GM21447 (cell line): ENCODE data around the gene TRIM41.
"Not testable (repeated sequence)": the region's sequence is repeated elsewhere in the genome, so short reads cannot be mapped to it uniquely, and the experiment has no call there.

Source experiments
- ATAC-seq: cut with Tn5 transposase; IDR thresholded peaks from one replicate; pipeline ENCODE4 v1.9.1; 2021; ENCODE audit not compliant: unreplicated experiment

TRIM41 gene

DNA sequence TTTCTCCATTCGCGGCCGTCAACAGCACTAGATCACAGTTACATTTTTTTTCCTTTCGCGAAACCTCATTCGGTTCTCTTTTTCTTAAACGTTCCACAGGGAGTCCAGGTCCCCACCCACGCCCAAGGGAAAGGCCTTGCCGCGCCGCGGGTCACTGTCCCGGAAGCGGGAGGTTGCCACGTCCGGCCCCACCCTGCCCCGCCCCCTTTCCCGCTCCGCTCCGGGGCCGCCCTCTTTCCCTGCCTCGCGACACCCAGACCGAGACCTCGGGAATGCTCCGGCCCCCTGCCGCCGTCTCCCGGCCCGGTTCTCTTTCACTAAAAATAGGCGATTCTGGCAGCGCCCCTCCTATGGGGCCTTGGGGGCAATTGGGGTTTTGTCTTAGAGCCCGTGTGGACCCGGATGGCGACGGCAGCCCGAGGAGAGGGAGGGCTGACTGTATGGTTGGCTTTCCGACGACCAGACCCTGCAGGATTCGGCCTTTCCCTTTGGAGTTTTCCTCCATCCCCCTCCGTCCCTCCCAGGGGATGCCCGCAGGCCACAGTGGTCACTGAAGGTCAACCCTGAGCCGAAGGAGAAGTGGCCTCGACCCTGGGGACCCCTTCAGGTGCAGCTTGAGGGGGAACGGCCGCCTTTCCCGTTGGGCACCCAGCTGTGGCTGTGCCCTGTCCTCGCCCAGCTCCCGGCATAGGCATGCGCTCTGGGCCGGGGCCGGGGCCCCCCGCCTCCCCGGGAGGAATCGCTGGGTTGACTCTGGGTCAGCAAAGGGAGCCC lies 23.4 kb downstream of the TRIM41 start:
- peak; percentile 43 for ATAC-seq

- ATAC-seq = no peak
Measured at GRCh38 chr5:181248277-181248676, 25.2 kb downstream of the TRIM41 start.

GRCh38 chr5:181255276-181255675 lies 32.2 kb downstream of the TRIM41 start:
- no peak for ATAC-seq

DNA sequence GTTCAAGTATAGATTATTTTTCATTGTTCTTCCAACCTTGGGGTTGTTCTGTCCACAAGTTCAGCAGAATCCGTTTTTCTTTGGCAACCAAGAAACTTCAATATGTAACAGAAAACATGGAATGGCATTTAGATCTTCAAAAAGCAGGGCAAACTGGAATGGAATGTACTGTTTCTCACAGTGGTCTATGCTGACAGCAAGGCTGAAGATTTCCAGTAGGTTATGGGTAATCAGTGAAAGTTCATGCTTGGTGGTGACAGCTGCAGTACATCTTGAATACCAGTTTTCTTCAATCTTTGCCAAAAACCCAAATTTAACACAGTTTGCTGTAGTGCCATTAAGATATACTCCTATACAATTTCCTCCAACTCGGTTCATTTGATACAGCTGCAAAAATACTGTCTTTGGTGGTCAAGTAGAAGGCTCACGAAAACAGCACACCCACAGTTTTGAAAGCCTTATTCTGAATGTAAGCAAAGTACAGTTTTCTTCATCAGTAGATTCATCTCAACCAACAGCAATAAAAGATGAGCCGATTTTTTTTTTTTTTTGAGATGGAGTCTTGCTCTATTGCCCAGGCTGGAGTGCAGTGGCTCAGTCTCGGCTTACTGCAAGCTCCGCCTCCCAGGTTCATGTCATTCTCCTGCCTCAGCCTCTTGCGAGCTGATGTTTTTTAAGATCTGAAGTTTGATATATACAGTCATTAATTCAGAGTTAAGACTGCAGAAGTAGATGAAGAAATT lies 32.9 kb downstream of the TRIM41 start:
- no peak for ATAC-seq

GRCh38 chr5:181258576-181258975 lies 35.5 kb downstream of the TRIM41 start:
- no peak for ATAC-seq

DNA sequence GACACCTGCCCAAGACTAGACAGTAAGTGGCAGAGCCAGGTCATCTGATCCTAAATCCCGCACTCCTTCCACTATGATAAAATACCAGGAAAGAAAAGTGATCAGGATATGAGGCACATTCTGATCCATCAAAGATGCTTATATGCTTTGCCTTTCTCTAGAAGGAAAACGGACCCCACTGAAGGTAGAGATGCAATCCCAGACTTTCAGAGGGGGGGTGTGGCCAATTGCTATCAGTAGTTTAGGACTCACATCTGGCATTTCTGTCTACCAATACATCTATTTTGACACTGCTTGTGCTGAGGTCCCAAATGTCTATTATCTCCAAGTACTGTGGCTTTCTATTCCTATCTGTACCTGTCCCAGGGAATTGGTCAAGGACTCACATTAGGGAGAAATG lies 36.2 kb downstream of the TRIM41 start:
- no peak for ATAC-seq

DNA sequence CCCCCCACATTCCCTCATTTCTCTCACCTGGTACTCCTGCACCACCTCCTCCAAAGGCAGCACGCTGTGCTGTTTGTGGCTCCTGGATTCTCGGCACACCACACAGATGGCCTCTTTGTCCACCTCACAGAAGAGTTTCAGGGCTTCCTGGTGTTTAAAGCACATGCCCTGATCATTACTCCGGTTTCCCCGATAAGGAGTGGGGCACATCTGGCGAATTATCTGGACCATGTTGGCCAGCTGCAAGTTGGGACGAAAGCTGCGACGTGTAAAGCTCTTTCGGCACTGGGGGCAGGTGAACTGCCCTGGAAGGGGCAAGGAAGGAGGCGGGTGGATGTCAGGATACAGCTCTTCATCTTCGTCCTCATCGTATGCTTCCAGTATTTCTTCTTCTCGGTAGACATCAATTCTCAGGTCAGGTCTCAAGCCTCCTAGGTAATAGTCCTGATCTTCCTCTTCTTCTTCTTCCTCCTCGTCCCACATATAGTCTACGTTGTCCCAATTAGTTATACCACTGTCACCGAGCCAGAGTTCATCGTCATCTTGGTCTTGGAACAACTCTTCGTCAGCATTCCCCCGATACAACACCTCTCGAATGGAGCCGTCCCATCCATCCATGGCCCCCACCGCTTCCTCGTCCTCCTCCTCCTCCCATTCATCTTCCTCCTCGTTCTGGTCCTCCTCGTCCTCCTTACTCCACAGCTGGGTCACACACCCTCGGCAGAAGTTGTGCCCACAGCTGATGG lies 37.1 kb downstream of the TRIM41 start:
- ATAC-seq = no peak

GRCh38 chr5:181260720-181261319 lies 37.7 kb downstream of the TRIM41 start, which contains the start of gene TRIM52:
Gene TRIM52 (minus strand): TSS chr5:181261143. CDS start chr5:181260813, 330 bp downstream.
- ATAC-seq = peak; percentile 82

DNA sequence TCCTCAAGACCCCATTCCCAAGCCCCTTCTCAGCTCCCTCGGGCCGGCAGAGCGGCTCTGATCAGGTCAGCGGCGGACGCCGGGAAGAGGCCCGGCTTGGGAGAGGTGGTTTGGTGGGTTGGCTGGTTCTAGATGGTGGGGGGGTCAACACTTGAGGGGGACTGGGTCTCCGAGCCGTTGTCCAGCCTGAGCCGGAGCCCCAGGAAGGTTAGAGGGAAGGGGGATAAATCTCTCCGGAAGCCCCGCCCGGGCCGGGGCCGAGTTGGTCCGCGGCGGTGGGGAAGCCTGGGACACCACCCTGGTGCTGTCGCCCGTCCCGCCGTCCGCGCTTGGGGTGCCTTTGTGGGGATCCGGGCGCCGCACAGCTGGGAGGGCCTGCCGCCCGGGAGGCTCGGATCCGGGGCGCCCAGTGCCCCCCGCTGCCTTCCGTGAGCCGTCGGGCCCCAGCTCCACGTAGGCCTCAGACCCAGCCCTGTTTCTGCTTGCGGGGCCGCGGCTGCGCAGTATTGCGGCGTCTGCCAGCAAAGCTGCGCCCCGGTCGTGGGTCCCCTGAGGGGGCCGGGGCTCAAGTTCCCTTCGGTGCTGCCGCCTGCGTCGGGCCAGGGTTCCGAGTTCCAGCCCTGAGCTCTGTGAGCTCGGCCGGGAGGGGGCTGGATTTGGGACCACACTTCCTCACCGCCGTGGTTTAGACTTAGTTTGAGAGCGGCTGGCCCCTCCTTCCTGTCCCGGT lies 38.4 kb downstream of the TRIM41 start:
- peak; percentile 52 for ATAC-seq

DNA sequence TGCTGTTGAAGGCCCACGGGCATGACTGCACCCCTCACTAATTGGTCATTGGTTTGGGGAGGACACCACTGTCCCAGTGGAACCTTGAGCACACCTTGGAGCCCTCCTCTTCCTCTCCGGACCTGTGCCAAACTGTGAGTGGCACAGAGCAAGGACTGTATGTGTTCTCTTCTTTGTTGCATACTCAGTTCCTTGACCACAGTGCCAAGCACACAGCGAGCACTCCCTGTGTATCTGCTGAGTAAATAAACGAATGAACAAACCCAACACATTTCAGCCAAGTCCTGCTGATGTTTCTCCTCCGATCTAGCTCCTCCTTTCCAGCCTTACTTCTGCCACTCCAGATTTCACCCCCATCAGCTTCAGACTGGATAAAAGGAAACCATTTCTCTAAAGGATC lies 40.6 kb downstream of the TRIM41 start:
- ATAC-seq = no peak

DNA sequence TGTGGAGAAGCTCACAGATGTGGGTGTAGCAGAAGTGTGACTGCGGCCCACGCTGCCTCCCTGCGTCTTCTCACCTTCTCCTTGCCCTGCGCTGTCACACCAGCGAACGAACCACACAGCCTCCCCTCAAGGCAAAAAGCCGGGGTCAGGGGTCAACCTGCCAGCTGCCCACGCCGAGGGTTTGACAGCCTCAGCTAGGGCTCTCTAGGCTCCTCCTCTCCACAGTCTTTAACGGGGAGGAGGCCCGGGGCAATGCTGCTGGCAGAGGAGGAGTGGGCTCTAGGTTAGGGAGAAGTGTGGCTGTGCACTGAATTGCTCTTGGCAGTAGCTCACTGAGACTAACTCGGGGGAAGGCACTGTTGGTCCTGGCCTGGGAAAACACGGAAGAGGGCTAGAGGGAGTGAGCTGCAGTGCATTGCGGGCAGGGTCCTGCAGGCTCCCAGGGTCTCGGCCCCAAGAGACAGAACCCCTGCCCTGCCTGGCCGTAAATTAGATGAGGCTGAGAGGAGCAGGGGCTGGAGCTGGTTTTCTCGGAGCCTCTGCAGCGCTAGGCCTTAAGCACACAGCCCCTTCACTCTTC lies 42.1 kb downstream of the TRIM41 start:
- no peak for ATAC-seq

DNA sequence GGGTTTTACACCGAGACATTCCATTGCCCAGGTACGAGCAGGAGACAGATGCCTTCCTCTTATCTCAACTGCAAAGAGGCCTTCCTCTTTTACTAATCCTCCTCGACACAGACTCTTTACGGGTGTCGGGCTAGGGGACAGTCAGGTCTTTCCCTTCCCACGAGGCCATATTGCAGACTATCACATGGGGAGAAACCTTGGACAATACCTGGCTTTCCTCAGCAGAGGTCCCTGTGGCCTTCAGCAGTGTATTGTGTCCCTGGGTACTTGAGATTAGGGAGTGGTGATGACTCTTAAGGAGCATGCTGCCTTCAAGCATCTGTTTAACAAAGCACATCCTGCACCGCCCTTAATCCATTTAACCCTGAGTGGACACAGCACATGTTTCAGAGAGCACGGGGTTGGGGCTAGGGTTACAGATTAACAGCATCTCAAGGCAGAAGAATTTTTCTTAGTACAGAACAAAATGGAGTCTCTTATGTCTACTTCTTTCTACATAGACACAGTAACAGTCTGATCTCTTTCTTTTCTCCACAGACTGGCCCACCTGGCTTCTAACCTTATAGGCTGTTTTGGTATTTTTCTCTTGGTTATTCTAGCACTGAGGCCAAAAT lies 44.3 kb downstream of the TRIM41 start:
- ATAC-seq = not testable (repeated sequence)

GRCh38 chr5:181267907-181268306 lies 44.8 kb downstream of the TRIM41 start:
- ATAC-seq = not testable (repeated sequence)

- ATAC-seq = no peak
Measured at GRCh38 chr5:181271081-181271480, 48.0 kb downstream of the TRIM41 start.

DNA sequence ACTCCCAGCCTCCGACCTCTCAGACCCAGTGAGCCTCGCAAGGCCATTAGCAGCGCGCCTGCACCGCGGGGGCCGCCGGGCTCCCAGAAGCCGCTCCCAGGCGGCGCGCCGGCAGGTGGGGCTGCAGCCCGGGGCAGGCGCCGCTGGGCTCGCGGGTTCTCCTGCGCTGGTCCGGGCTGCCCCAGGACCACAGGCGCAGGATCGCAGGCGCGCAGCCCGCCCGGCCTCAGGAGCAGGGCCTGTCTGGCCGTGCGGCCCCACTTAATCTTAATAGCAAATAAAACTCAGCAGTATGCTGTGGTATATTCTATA lies 50.3 kb downstream of the TRIM41 start:
- not testable (repeated sequence) for ATAC-seq

DNA sequence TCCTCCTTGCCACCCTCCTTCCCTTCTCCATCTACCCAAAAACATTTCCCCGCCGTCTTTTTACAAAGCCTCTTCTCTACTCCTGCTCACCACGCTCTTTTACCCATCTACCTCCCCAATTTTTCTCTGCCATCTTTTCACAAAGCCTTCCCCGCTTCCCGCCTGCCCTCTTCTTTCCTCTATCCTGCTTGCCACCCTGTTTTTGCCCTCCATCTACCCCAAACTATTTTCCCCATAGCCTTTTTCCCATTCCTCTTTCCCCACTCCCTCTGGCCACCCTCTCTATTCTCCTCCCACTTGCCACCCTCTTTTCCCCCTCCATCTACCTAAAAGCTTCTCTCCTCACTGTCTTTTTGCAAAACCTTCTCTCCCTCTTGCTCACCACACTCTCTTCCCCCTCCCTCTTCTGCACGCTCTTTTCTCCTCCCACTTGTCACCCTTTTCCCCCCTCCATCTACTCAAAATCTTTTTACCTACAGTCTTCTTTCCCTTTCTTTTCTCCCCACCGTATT lies 57.2 kb downstream of the TRIM41 start:
- no peak for ATAC-seq

GRCh38 chr5:181281077-181281983 lies 58.2 kb downstream of the TRIM41 start:
- ATAC-seq = no peak

GRCh38 chr5:181281984-181282316 lies 58.9 kb downstream of the TRIM41 start:
- no peak for ATAC-seq

DNA sequence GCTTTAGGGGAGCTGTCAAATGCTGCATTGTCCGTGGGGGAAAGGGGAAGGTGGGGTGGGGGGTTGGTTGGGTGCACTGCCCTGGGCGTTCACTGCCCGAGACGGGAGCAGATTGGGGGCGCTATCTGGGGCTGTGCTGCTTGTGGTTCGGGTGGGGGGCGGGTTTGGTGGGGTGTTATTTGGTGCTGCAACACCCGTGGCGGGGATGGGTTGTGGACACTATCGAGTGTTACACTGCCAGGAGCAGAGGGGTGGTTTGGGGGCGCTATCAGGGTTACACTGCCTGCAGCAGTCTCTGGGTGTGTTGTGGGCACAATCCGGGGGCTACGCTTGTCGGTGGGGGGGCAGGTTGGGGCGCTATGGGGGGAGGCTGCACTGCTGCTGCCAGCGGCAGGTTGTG lies 59.3 kb downstream of the TRIM41 start:
- ATAC-seq = not testable (repeated sequence)
